Keratinocyte (primary cell): Measurements from ENCODE around the gene KCTD1.

ENCODE experiments used
- EZH2 ChIP-seq: IDR thresholded peaks from one replicate; pipeline ENCODE4 v1.6.1; 2012; ENCODE audit warnings: inconsistent platforms, mild to moderate bottlenecking, low read length, moderate library complexity
- TF ChIP-seq, protein P1 (sequence below), 3 experiments: IDR thresholded peaks in 1 of 3; conservative IDR thresholded peaks in 1 of 3; optimal IDR thresholded peaks in 1 of 3; 2 replicates in 2 of 3; 3 replicates in 1 of 3; pipeline versions ENCODE3 to v1.5.1; 2011; ENCODE audit warnings: low read length in 3 of 3, mild to moderate bottlenecking in 3 of 3, moderate library complexity in 2 of 3, control low read depth in 1 of 3, inconsistent platforms in 1 of 3; ENCODE audit not compliant: insufficient read depth in 2 of 3; ENCODE audit errors: extremely low read depth in 1 of 3

- TF ChIP-seq, protein P1, sequence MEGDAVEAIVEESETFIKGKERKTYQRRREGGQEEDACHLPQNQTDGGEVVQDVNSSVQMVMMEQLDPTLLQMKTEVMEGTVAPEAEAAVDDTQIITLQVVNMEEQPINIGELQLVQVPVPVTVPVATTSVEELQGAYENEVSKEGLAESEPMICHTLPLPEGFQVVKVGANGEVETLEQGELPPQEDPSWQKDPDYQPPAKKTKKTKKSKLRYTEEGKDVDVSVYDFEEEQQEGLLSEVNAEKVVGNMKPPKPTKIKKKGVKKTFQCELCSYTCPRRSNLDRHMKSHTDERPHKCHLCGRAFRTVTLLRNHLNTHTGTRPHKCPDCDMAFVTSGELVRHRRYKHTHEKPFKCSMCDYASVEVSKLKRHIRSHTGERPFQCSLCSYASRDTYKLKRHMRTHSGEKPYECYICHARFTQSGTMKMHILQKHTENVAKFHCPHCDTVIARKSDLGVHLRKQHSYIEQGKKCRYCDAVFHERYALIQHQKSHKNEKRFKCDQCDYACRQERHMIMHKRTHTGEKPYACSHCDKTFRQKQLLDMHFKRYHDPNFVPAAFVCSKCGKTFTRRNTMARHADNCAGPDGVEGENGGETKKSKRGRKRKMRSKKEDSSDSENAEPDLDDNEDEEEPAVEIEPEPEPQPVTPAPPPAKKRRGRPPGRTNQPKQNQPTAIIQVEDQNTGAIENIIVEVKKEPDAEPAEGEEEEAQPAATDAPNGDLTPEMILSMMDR (optimal IDR thresholded peaks at IDR 0.05 in 1 of 3, IDR thresholded peaks at IDR 0.05 in 1 of 3, conservative IDR thresholded peaks at IDR 0.05 in 1 of 3; ENCODE audit: extremely low read depth in 1 of 3, insufficient read depth in 2 of 3, low read length in 3 of 3) = no peak
- no peak for TF ChIP-seq EZH2
These were observed 87.8 kb downstream of the KCTD1 start for GRCh38 chr18:26460449-26461091.
